ENCODE measurements around the gene C1QTNF8.

GRCh38 chr16:1093284-1094123 is 2.5 kb downstream of the C1QTNF8 start:
- TF ChIP-seq CTCF (conservative IDR thresholded peaks at IDR 0.05; ENCODE audit: low read length), result no peak
- TF ChIP-seq EZH2phosphoT487 (IDR thresholded peaks at IDR 0.05; ENCODE audit: borderline replicate concordance, low read depth, low read length), result no peak
